Fibroblast of lung (primary cell): ENCODE measurements around the gene FARP1. TPM values are rescaled to one million over a fixed set of nuclear protein-coding genes. Genes with fewer than 3 reads are reported as not detected.
A peak's percentile ranks its signal among the peaks of the same experiment; 100 is the strongest.

ENCODE experiments used
- DNase-seq, 2 donors: peaks; one replicate each; pipeline versions ENCODE4 v3.0.0 to v3.0.0-alpha.2; 2010; ENCODE audit warnings: low read depth in 2 of 2
- H2AFZ ChIP-seq: 2 replicates; pipeline ENCODE4 v1.5.1; 2012; ENCODE audit warnings: low read length, control low read depth, inconsistent platforms
- H3K27ac ChIP-seq: 2 replicates; pipeline ENCODE4 v1.5.1; 2011; ENCODE audit warnings: low read length, control low read depth; ENCODE audit not compliant: insufficient read depth
- H3K27me3 ChIP-seq: 2 replicates; pipeline ENCODE4 v1.5.1; 2011; ENCODE audit warnings: mild to moderate bottlenecking, low read length; ENCODE audit not compliant: control insufficient read depth, insufficient read depth
- H3K36me3 ChIP-seq: 2 replicates; pipeline ENCODE4 v1.5.1; 2011; ENCODE audit warnings: low read length; ENCODE audit not compliant: control insufficient read depth, insufficient read depth
- H3K4me1 ChIP-seq: 2 replicates; pipeline ENCODE4 v1.5.1; 2011; ENCODE audit warnings: low read length; ENCODE audit not compliant: control insufficient read depth, insufficient read depth; ENCODE audit errors: extremely low read depth
- H3K4me2 ChIP-seq: 2 replicates; pipeline ENCODE4 v1.5.1; 2011; ENCODE audit warnings: low read length, control low read depth; ENCODE audit not compliant: insufficient read depth; ENCODE audit errors: extremely low read depth
- H3K4me3 ChIP-seq, 4 experiments: fragments of 200-600 bp in 1 of 4; sonication (generic) in 1 of 4; replicated peaks in 1 of 4; 2 replicates each; pipeline ENCODE4 v1.5.1; 2011 to 2016; ENCODE audit warnings: low read length in 4 of 4, low read depth in 3 of 4, mild to moderate bottlenecking in 3 of 4, control low read depth in 2 of 4, inconsistent platforms in 1 of 4, mixed read lengths in 1 of 4; ENCODE audit not compliant: insufficient read depth in 1 of 4; ENCODE audit errors: control extremely low read depth in 1 of 4
- H3K79me2 ChIP-seq: 2 replicates; pipeline ENCODE4 v1.5.1; 2012; ENCODE audit warnings: mild to moderate bottlenecking, low read length, inconsistent platforms; ENCODE audit not compliant: control insufficient read depth, insufficient read depth
- H3K9ac ChIP-seq: 2 replicates; pipeline ENCODE4 v1.5.1; 2011; ENCODE audit warnings: mild to moderate bottlenecking, low read length, control low read depth; ENCODE audit not compliant: insufficient read depth
- H3K9me3 ChIP-seq: 2 replicates; pipeline ENCODE4 v1.5.1; 2012; ENCODE audit warnings: low read depth, low read length; ENCODE audit not compliant: control insufficient read depth, insufficient read depth
- H4K20me1 ChIP-seq: 2 replicates; pipeline ENCODE4 v1.5.1; 2011; ENCODE audit warnings: low read length; ENCODE audit not compliant: control insufficient read depth, insufficient read depth; ENCODE audit errors: extremely low read depth
- EZH2 ChIP-seq: IDR thresholded peaks from 2 replicates; pipeline ENCODE4 v1.5.1; 2012; ENCODE audit warnings: low read length, control low read depth, mild to moderate bottlenecking; ENCODE audit errors: missing control alignments
- polyA plus RNA-seq, 2 donors: library from polyadenylated mRNA; depleted of rRNA in 1 of 2; stranded (reverse) in 1 of 2; unstranded in 1 of 2; fragments of >200 nt; gene quantifications; 2 replicates each; pipeline ENCODE4 v1.2.1, GENCODE V29; 2011 to 2012; ENCODE audit warnings: missing spikeins in 1 of 2
- total RNA-seq: library from RNA; depleted of rRNA; stranded (reverse); fragments of >200 nt; gene quantifications from 2 replicates; pipeline ENCODE4 v1.2.1, GENCODE V29; 2014
- TF ChIP-seq, protein P1 (sequence below), 2 donors: IDR thresholded peaks in 1 of 2; conservative IDR thresholded peaks in 1 of 2; 1 replicate in 1 of 2; 2 replicates in 1 of 2; pipeline ENCODE4 v1.5.1; 2011 to 2012; ENCODE audit warnings: low read length in 2 of 2, control low read depth in 1 of 2, inconsistent platforms in 1 of 2, low read depth in 1 of 2, mild to moderate bottlenecking in 1 of 2

FARP1 gene
- total and polyA plus RNA-seq, 2 donors (not counting 1 experiment from before 2014, with no cell fraction given): 50.9 to 199 TPM

DNA sequence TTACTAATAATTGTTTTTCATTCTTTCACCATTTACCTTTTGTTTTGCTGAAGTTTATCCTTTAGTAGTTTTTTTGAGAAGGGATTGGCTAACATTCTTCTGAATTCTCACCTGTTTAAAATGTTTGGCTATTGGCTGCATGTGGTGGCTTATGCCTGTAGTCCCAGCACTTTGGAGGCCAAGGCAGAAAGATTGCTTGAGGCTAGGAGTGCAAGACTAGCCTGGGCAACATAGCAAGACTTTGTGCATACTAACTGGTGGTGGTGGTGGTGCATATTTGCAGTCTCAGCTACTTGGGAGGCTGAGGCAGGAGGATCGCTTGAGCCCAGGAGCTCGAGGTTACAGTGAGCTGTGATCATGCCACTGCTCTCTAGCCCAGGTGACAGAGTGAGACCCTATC, 61.7 kb downstream of the FARP1 start:
- H3K27me3 ChIP-seq: no peaks in the 10 kb centered on the region
- no peak overlapping the region for H3K9ac ChIP-seq
- H3K4me2 ChIP-seq: no peak overlapping the region
- peaks cover 55% of the 10 kb centered on the region for H3K79me2 ChIP-seq
- TF ChIP-seq, protein P1, sequence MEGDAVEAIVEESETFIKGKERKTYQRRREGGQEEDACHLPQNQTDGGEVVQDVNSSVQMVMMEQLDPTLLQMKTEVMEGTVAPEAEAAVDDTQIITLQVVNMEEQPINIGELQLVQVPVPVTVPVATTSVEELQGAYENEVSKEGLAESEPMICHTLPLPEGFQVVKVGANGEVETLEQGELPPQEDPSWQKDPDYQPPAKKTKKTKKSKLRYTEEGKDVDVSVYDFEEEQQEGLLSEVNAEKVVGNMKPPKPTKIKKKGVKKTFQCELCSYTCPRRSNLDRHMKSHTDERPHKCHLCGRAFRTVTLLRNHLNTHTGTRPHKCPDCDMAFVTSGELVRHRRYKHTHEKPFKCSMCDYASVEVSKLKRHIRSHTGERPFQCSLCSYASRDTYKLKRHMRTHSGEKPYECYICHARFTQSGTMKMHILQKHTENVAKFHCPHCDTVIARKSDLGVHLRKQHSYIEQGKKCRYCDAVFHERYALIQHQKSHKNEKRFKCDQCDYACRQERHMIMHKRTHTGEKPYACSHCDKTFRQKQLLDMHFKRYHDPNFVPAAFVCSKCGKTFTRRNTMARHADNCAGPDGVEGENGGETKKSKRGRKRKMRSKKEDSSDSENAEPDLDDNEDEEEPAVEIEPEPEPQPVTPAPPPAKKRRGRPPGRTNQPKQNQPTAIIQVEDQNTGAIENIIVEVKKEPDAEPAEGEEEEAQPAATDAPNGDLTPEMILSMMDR (conservative IDR thresholded peaks at IDR 0.05 in 1 of 2, IDR thresholded peaks at IDR 0.05 in 1 of 2; ENCODE audit: low read depth in 1 of 2, low read length in 2 of 2): no peak
- TF ChIP-seq EZH2: no peak
- no peak overlapping the region for H3K27ac ChIP-seq
- no peak for DNase-seq
- H3K4me3 ChIP-seq: no peak overlapping the region
- H3K36me3 ChIP-seq: no peaks in the 10 kb centered on the region
- H4K20me1 ChIP-seq: no peaks in the 10 kb centered on the region
- H3K9me3 ChIP-seq: no peaks in the 10 kb centered on the region
- no peak overlapping the region for H2AFZ ChIP-seq
- H3K4me1 ChIP-seq: peaks cover 36% of the 10 kb centered on the region

DNA sequence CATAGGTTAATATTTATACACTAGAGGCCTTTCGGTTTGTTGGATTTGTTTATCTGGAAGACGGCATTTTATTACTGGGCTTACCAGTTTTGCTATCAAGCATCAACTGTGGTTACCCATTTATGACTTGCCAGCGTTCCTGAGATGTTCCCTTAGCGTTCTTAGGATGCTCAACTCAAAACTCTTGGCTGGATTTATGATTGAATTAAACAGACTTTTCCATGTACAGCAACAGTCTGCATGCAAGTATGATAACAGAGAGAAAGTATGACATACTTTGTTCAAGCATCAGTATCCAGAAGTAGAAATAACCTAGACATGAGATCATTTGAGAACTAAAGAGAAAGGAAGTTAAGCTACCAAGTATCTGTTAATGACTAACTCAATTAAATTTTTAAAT, 64.1 kb downstream of the FARP1 start:
- peak; percentile 88 to 100 for DNase-seq
- Histone ChIP-seq H3K4me2 (peak overlapping the region; percentile 54), H3K79me2 (peaks cover 57% of the 10 kb centered on the region), H2AFZ (no peak overlapping the region), H3K27me3 (no peaks in the 10 kb centered on the region), H3K9me3 (no peaks in the 10 kb centered on the region), H3K4me3 (no peak overlapping the region), H3K36me3 (no peaks in the 10 kb centered on the region), H3K4me1 (peaks cover 35% of the 10 kb centered on the region), H3K9ac (no peak overlapping the region), H4K20me1 (no peaks in the 10 kb centered on the region), H3K27ac (peak overlapping the region; percentile 77)
- TF ChIP-seq, protein P1 (conservative IDR thresholded peaks at IDR 0.05 in 1 of 2, IDR thresholded peaks at IDR 0.05 in 1 of 2; ENCODE audit: low read depth in 1 of 2, low read length in 2 of 2): no peak
- TF ChIP-seq EZH2: no peak

DNA sequence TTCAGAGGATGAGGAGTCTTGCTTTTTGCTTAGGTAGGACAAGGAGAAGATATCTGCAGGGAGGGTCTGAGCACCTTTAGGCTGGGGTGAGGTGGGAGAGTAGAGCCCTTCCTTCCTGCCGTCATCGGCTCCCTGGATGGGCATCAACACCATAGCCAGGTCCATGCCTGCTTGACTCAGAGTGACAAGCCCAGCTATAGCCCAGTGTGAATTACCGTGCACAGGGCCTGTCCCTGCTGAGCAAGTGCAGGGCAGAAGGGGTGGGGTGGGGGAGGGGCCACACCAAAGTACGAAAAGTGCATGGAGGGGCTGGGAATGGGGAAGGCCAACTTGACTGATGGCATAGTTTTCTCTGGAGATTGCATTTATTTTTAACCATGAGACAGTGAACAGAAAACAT, 64.5 kb downstream of the FARP1 start:
- Histone ChIP-seq H2AFZ (no peak overlapping the region), H3K27me3 (no peaks in the 10 kb centered on the region), H4K20me1 (no peaks in the 10 kb centered on the region), H3K79me2 (peaks cover 58% of the 10 kb centered on the region), H3K4me1 (peaks cover 33% of the 10 kb centered on the region), H3K36me3 (no peaks in the 10 kb centered on the region), H3K9me3 (no peaks in the 10 kb centered on the region), H3K9ac (peak overlapping the region; percentile 3), H3K27ac (peak overlapping the region; percentile 77), H3K4me3 (no peak overlapping the region), H3K4me2 (peak overlapping the region; percentile 39)
- peak in 1 of 2 donors; percentile 70 for DNase-seq
- TF ChIP-seq, protein P1 (conservative IDR thresholded peaks at IDR 0.05 in 1 of 2, IDR thresholded peaks at IDR 0.05 in 1 of 2; ENCODE audit: low read depth in 1 of 2, low read length in 2 of 2): no peak
- TF ChIP-seq EZH2: no peak
